HG02610 (cell line): ENCODE measurements around the gene ZDHHC14.
A peak's percentile ranks its signal among the peaks of the same experiment; 100 is the strongest.
"Not testable (repeated sequence)": the region's sequence is repeated elsewhere in the genome, so short reads cannot be mapped to it uniquely, and the experiment has no call there.

Source experiments
- ATAC-seq: cut with Tn5 transposase; IDR thresholded peaks from one replicate; pipeline ENCODE4 v1.9.1; 2021; ENCODE audit warnings: mild to moderate bottlenecking, moderate library complexity; ENCODE audit not compliant: unreplicated experiment

Gene ZDHHC14

GRCh38 chr6:157380779-157381561, at the start of gene ZDHHC14:
ZDHHC14 (plus strand) TSS chr6:157381190.
- ATAC-seq: peak; percentile 82

- no peak for ATAC-seq
Measured at GRCh38 chr6:157332813-157333212, 48.2 kb upstream of the ZDHHC14 start.

- ATAC-seq: no peak
Measured at GRCh38 chr6:157333537-157333936, 47.5 kb upstream of the ZDHHC14 start.

- ATAC-seq: no peak
Measured at GRCh38 chr6:157333956-157334355, 47.0 kb upstream of the ZDHHC14 start.

GRCh38 chr6:157335829-157336228, 45.2 kb upstream of the ZDHHC14 start:
- ATAC-seq: no peak

- not testable (repeated sequence) for ATAC-seq
Measured at GRCh38 chr6:157337276-157337675, 43.7 kb upstream of the ZDHHC14 start.

GRCh38 chr6:157337751-157338150, 43.2 kb upstream of the ZDHHC14 start:
- ATAC-seq: no peak

GRCh38 chr6:157339432-157339831, 41.6 kb upstream of the ZDHHC14 start:
- ATAC-seq: no peak

GRCh38 chr6:157343732-157344131, 37.3 kb upstream of the ZDHHC14 start:
- no peak for ATAC-seq

- no peak for ATAC-seq
Measured at GRCh38 chr6:157346373-157346772, 34.6 kb upstream of the ZDHHC14 start.

GRCh38 chr6:157358287-157358686, 22.7 kb upstream of the ZDHHC14 start:
- no peak for ATAC-seq

- no peak for ATAC-seq
Measured at GRCh38 chr6:157361886-157362285, 19.1 kb upstream of the ZDHHC14 start.

GRCh38 chr6:157364705-157365104, 16.3 kb upstream of the ZDHHC14 start:
- no peak for ATAC-seq

- ATAC-seq: no peak
Measured at GRCh38 chr6:157366648-157367047, 14.3 kb upstream of the ZDHHC14 start.

- ATAC-seq: no peak
Measured at GRCh38 chr6:157368359-157369049, 12.5 kb upstream of the ZDHHC14 start.

GRCh38 chr6:157370755-157371154, 10.2 kb upstream of the ZDHHC14 start:
- no peak for ATAC-seq

GRCh38 chr6:157372501-157373280, 8.3 kb upstream of the ZDHHC14 start:
- no peak for ATAC-seq

GRCh38 chr6:157374889-157375443, 6.0 kb upstream of the ZDHHC14 start:
- no peak for ATAC-seq

GRCh38 chr6:157376241-157376640, 4.7 kb upstream of the ZDHHC14 start:
- ATAC-seq: no peak

- ATAC-seq: no peak
Measured at GRCh38 chr6:157376706-157377230, 4.2 kb upstream of the ZDHHC14 start.
